Measurements from ENCODE around the gene MYF5. TPM values are rescaled to one million over a fixed set of nuclear protein-coding genes. Genes with fewer than 3 reads are reported as not detected.

MYF5 gene
- total and polyA plus RNA-seq, 2 donors (not counting 3 experiments of a cell fraction or from before 2014, with no cell fraction given) = not detected

GRCh38 chr12:80709811-80710726 is 6.6 kb upstream of the MYF5 start:
- intact Hi-C loops (cut with micrococcal nuclease) = no loop called here

More at GRCh38 chr12:80709811-80710726, 6.6 kb upstream of the MYF5 start:
- no peaks in the 10 kb centered on the region for H3K36me3 ChIP-seq (ENCODE audit: control insufficient read depth in 2 of 2, extremely low read depth in 1 of 2, insufficient read depth in 2 of 2, low read length in 2 of 2)
- FAIRE-seq = no peak
- no peaks in the 10 kb centered on the region for H3K4me1 ChIP-seq (ENCODE audit: control insufficient read depth, extremely low read depth, insufficient read depth, low read length)
- no peaks in the 10 kb centered on the region for H3K79me2 ChIP-seq (ENCODE audit: control insufficient read depth, insufficient read depth, low read length)
- DNase-seq (ENCODE audit: low read depth, low spot score) = no peak
- no peak overlapping the region for H2AFZ ChIP-seq (ENCODE audit: low read depth, low read length)
- no peak overlapping the region for H3K9ac ChIP-seq (replicated peaks; ENCODE audit: extremely low read depth, insufficient read depth, low read length)
- no peak overlapping the region for H3K4me3 ChIP-seq (replicated peaks in 1 of 3; ENCODE audit: insufficient read depth in 1 of 3, low read depth in 1 of 3, low read length in 3 of 3)
- H3K4me2 ChIP-seq (ENCODE audit: insufficient read depth, low read length) = no peak overlapping the region
- dilution Hi-C loops (cut with MboI; ENCODE audit: extremely low pct_ligation_motif_present, low sequenced_read_pairs) = no loop called here
- H3K27me3 ChIP-seq (ENCODE audit: control insufficient read depth in 2 of 2, insufficient read depth in 2 of 2, low read length in 2 of 2) = no peaks in the 10 kb centered on the region
- BruUV-seq (replicated peaks) = no TSS peak
- CTCF ChIA-PET = interaction anchor here (1.4 kb wide), 1 partner anchor 11 kb away, joined by 4 read pairs; no protein-coding TSS in a partner anchor
- TF ChIP-seq POLR2A (IDR thresholded peaks at IDR 0.05; ENCODE audit: low read depth, low read length) = no peak
- peak; percentile 3 to 8 for TF ChIP-seq CTCF (IDR thresholded peaks at IDR 0.05; ENCODE audit: extremely low read depth in 1 of 2, insufficient read depth in 1 of 2, low read depth in 1 of 2, low read length in 2 of 2)
- H3K9me3 ChIP-seq (replicated peaks; ENCODE audit: control insufficient read depth, insufficient read depth, low read length) = no peaks in the 10 kb centered on the region
- no peaks in the 10 kb centered on the region for H4K20me1 ChIP-seq (replicated peaks; ENCODE audit: control insufficient read depth, extremely low read depth, insufficient read depth, low read length)
- no peaks in the 10 kb centered on the region for H3K9me1 ChIP-seq (replicated peaks; ENCODE audit: control insufficient read depth, extremely low read depth, insufficient read depth, low read length)
- H3K27ac ChIP-seq (ENCODE audit: insufficient read depth, low read depth, low read length) = no peak overlapping the region
- POLR2A ChIA-PET = no interaction called here
